Dendritic cell treated with granulocyte-macrophage colony-stimulating factor and Interleukin-4, amounts not matched to agents 40 ng/mL and 50 ng/mL, for 4 days (primary cell): ENCODE data around the gene PCSK7.
"Not testable (repeated sequence)": the region's sequence is repeated elsewhere in the genome, so short reads cannot be mapped to it uniquely, and the experiment has no call there.

Experiments used
- H3K27ac Mint-ChIP-seq: one replicate; pipeline ENCODE4 v1.8.0; 2022; ENCODE audit warnings: mild to moderate bottlenecking, mixed read lengths
- H3K27me3 Mint-ChIP-seq: one replicate; pipeline ENCODE4 v1.8.0; 2022; ENCODE audit warnings: mild to moderate bottlenecking, mixed read lengths
- H3K36me3 Mint-ChIP-seq: one replicate; pipeline ENCODE4 v1.8.0; 2022; ENCODE audit warnings: low read depth, mixed read lengths
- H3K4me1 Mint-ChIP-seq: one replicate; pipeline ENCODE4 v1.8.0; 2022; ENCODE audit warnings: low read depth, mixed read lengths
- H3K4me3 Mint-ChIP-seq: one replicate; pipeline ENCODE4 v1.8.0; 2022; ENCODE audit warnings: mild to moderate bottlenecking, moderate library complexity, mixed read lengths
- H3K9me3 Mint-ChIP-seq: one replicate; pipeline ENCODE4 v1.8.0; 2022; ENCODE audit warnings: mixed read lengths
- intact Hi-C: fragments of 100-400 bp; cut with micrococcal nuclease; formaldehyde crosslinking; loops from one replicate; pipeline ENCODE4 v1.15.0; 2022

Gene PCSK7

DNA sequence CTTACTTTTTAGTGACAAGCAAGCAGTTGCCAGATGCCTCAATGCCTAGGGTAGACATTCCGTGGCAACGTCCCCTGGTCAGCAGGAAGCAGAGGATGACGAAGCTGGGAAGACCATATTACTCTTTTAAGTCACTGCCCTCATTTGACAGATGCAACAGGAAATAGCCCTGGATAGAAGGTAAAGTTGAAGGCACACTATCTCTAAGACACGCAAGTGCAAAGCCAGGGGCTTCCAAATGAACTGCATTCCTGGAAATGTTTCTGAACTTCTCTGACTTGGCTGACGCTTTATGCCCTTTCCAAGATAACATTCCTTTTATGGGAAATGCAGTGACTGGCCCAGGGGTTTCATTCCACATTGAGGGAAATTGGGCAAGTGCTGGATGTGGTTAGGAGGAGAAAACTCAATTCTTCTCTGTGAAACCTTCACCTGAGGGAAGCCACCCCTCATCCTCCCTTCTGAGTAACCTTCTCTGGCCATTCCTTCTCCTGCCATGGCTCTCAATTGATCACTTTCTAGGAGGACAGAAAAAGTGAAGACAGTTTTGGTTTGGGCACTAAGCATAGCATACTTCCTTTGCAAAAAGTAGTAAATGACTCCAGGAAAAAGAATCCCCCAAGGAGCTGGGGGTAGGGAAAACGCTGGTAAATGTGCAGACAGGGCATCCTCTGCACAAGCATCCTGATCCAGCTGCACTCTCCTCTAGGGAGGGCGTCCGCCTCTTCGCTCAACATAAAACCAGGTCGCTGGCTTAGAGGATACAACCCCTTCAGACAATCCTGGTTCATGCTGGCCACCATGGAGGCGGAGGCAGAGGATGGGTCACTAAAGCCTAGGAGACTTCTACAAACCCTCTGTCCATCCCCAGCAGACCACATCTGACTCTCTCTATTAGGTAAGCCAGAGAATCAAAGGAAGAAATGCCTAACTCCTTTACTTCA, 14.5 kb downstream of the PCSK7 start:
- Mint-ChIP-seq H3K36me3 (peaks cover 100% of the 10 kb centered on the region), H3K27me3 (no peaks in the 10 kb centered on the region), H3K27ac (no peak overlapping the region), H3K4me3 (no peak overlapping the region), H3K4me1 (peaks cover 25% of the 10 kb centered on the region), H3K9me3 (no peaks in the 10 kb centered on the region)
- intact Hi-C loops, result no loop called here

DNA sequence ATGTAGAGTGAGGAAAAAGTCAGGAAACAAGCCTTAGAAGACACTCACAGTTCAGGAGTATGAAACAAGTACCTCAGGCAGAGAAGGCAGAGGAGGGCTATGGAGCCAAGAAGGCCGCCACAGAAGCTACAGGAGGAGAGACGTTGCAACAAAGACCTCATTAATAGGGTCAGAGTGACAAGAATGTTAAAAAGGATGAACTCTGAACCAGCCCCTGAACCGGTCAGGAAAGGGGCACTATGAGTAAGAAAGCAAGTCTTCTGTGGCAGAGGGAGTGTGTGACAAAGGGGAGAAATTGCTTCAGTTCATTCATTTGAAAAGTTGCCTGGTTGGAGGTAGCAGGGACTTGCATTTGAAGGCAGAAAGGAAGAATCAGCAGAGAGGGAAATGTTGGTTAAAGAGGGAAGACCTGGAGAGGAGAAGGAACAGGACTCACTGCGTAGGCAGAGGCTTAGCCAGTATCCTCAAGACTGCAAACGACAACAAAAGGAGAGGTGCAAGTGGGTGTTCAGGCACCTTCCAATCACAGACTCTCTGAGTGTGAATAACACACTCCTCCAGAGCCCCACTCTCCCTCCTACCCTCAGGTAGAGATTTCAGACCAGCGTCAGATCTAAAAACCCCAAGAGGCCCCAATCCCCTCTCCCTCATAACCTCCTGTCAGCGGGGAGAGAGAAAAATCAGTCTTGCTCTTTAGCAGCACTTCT, 17.3 kb downstream of the PCSK7 start:
- intact Hi-C loops, result no loop called here
- Mint-ChIP-seq H3K27ac (peak overlapping the region; percentile 2), H3K4me1 (peaks cover 3% of the 10 kb centered on the region), H3K4me3 (no peak overlapping the region), H3K9me3 (no peaks in the 10 kb centered on the region), H3K27me3 (no peaks in the 10 kb centered on the region), H3K36me3 (peaks cover 100% of the 10 kb centered on the region)

DNA sequence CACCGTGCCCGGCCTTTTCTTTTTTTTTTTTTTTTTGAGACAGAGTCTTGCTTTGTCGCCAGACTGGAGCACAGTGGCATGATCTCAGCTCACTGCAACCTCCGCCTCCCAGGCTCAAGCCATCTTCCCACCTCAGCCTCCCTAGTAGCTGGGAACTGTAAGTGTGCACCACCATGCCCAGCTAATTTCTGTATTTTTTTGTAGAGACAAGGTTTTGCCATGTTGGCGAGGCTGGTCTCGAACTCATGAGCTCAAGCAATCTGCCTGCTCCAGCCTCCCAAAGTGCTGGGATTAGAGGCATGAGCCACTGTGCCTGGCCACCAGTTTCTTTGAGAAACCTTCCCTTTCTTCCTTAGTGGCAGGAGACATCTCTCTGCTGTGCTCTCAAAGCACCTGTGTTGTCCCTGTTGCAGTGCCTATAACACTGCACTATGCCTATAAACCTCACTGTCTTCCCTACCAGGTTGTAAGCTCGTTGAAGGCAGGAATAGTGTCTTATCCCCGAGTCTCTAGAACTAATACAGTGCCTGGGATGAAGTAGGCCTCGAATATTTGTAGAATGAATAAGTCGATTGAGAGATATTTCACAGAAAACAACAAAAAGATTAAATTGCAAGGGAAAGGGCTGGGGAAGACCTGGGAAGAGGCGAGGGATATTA, 19.0 kb downstream of the PCSK7 start:
- Mint-ChIP-seq H3K4me3 (no peak overlapping the region), H3K36me3 (peaks cover 94% of the 10 kb centered on the region), H3K4me1 (no peaks in the 10 kb centered on the region), H3K27ac (no peak overlapping the region), H3K9me3 (no peaks in the 10 kb centered on the region), H3K27me3 (no peaks in the 10 kb centered on the region)
- intact Hi-C loops, result no loop called here

DNA sequence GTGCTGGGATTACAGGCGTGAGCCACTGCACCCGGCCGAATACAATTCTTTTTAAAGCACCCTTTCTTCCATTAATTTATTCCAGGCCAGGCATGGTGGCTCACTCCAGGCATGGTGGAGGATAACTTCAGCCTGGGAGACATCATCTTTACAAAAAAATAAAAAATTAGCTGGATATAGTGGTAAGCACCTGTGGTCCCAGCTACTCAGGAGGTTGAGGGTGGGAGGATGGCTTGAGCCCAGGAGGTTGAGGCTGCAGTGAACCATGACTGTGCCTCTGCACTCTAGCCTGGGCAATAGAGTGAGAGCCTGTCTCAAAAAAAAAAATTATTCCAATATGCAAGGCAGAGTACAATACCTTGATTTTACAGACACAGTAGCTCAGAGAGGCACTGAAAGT, 21.3 kb downstream of the PCSK7 start:
- Mint-ChIP-seq H3K4me3 (no peak overlapping the region), H3K36me3 (peaks cover 80% of the 10 kb centered on the region), H3K27ac (no peak overlapping the region), H3K27me3 (no peaks in the 10 kb centered on the region), H3K9me3 (no peaks in the 10 kb centered on the region), H3K4me1 (no peaks in the 10 kb centered on the region)
- intact Hi-C loops, result no loop called here

DNA sequence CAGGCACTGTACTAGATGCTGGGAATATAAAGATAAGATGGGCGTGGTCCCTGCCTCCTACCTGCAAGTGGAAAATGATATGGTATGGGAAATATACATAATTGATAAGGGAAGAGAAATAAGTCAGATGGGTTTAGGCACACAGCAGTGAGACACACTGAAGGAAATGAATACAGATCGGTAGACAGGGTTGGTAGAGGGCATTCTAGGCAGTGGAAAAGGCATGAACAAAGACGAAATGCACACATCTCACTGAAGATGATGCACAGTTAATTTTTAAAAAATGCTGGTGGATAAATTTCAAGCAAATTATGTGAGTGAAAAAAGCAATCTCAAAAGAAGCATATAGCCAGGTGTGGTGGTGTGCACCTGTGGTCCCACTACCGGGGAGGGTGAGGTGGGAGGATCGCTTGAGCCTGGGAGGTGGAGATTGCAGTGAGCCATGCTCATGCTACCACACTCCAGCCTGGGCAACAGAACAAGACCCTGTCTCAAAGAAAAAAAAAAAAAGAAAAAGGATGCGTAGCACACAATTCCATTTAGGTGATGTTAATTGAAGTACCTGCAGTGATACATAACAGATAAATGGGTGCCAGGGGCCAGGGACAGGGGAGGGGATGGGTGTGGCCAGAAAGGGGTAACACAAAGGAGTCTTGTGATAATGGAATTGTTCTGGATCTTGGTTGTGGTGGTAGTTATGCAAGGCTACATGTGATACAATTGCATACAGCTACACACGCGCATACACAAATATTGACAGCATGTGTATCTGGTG, 22.3 kb downstream of the PCSK7 start:
- peaks cover 80% of the 10 kb centered on the region for H3K36me3 Mint-ChIP-seq
- intact Hi-C loops, result loop anchor here (5.0 kb wide), 1 partner anchor 77 kb away; no protein-coding TSS in a partner anchor
- H3K4me3 Mint-ChIP-seq, H3K27ac Mint-ChIP-seq, H3K4me1 Mint-ChIP-seq, H3K27me3 Mint-ChIP-seq, H3K9me3 Mint-ChIP-seq: not testable (repeated sequence)

DNA sequence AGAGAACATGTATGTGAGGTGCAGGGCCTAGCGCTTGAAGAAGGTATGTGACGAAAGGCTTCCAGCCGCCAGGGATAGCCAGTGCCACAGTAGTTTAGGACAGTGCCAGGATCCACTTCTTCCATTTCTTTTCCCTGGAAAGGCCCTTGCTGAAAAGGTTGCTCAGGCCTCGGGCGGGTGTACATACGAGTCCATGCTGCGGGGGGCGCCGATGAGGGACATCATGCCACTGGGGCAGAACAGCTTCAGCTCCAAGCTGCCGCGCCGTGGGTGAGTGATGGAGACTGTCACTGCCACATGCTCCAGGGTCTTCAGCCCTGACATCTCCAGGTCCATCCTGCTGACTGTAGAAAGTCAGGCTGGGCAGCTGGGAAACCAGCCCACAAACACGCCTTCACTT, 23.2 kb downstream of the PCSK7 start:
- H3K27ac Mint-ChIP-seq, H3K4me1 Mint-ChIP-seq, H3K9me3 Mint-ChIP-seq, H3K4me3 Mint-ChIP-seq, H3K27me3 Mint-ChIP-seq: not testable (repeated sequence)
- intact Hi-C loops, result loop anchor here (5.0 kb wide), 1 partner anchor 76 kb away; no protein-coding TSS in a partner anchor
- peaks cover 80% of the 10 kb centered on the region for H3K36me3 Mint-ChIP-seq

DNA sequence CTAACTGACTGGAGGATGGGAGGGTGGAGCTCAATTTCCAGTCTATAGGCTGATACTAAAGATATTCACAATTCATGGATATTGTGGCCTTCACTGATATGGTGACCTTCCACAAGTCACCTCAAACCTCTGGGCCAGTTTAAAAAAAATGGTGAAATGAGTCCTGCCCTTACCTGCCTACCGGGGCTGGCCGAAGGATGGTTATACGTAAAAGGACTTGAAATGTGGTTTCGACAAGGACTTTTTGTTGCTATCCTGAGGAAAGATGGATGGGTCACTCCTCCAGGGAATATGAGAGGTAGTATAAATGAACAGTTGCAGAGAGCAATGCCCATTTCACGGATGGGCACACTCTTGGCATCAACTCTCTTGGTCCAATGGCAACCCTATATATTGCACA, 24.4 kb downstream of the PCSK7 start:
- intact Hi-C loops, result loop anchor here (5.0 kb wide), 1 partner anchor 75 kb away; no protein-coding TSS in a partner anchor
- H3K27me3 Mint-ChIP-seq, H3K9me3 Mint-ChIP-seq, H3K4me1 Mint-ChIP-seq, H3K27ac Mint-ChIP-seq, H3K4me3 Mint-ChIP-seq: not testable (repeated sequence)
- peaks cover 80% of the 10 kb centered on the region for H3K36me3 Mint-ChIP-seq

DNA sequence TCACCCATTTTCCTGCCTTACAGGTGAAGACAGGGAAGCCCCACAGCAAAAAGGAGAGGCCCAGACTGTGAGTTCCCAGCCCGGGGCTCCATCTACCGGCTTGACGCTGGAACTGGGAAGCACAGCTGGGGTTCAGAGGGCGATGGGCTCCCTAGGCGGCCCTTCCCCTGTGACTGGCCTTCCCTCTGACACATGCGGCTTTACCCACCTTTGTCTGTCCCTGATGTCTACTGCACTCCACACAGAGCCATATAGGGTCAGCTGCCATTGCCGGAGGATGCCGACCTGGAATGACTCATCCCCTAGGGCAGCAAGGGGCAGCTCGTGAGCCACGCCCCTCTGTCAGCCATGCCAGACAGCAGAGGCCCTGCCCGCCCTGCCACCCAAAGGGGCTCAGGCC, 25.0 kb downstream of the PCSK7 start:
- H3K27ac Mint-ChIP-seq, H3K4me3 Mint-ChIP-seq, H3K27me3 Mint-ChIP-seq, H3K4me1 Mint-ChIP-seq, H3K9me3 Mint-ChIP-seq: not testable (repeated sequence)
- intact Hi-C loops, result loop anchor here (5.0 kb wide), 1 partner anchor 75 kb away; no protein-coding TSS in a partner anchor
- H3K36me3 Mint-ChIP-seq, result peaks cover 73% of the 10 kb centered on the region

DNA sequence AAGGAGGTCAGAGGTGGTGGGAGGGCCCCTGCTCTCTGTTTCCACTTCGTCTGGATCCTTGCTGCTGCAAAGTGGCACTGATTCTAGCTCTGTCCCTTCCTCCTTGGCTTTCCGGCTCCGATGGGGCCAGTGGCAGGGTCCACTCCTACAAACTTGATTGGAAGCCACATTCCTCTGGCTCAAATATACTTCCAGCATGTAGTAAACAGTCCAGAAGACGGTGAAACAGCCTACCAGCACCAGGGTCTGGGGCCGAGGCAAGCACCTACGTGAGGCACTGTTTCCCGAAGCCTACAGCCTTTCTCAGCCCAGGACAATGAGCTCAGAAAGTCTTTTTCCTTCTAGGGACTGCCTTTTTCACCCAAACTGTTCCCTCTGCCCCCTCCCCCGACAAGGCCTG, 25.8 kb downstream of the PCSK7 start:
- not testable (repeated sequence) for H3K27me3 Mint-ChIP-seq, H3K4me3 Mint-ChIP-seq, H3K27ac Mint-ChIP-seq, H3K4me1 Mint-ChIP-seq, H3K9me3 Mint-ChIP-seq
- intact Hi-C loops, result loop anchor here (5.0 kb wide), 1 partner anchor 74 kb away; no protein-coding TSS in a partner anchor
- peaks cover 66% of the 10 kb centered on the region for H3K36me3 Mint-ChIP-seq

DNA sequence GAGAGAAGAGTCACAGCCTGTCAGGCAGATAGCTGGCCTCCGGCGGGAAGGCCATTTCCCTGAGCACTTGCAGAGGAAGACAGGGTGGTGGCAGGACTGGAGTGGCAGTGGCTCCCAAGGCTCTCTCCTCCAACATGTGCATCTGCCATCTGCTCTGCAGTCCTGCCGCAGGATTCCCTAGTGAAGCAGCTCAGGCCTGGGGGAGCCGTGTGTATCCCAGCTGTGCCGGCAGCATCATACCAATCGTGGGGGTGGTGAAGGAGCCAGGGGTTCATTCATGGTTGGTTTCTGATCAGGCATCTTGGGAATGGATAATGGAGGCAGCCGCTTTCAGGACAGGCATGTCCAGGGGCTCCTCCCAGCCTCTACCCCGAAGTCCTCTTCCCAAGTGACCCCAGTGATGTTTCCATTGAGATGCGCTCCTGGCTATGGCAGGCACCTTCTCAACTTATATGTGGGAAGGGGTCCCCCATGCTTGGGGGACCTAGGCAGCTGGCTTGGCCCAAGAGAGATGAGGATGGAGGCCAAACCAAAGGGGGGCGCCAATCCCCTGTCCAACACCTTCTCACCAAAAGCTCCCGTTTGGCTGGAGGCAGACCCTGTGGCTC, 26.6 kb downstream of the PCSK7 start:
- Mint-ChIP-seq H3K4me3 (no peak overlapping the region), H3K9me3 (no peaks in the 10 kb centered on the region), H3K27me3 (no peaks in the 10 kb centered on the region), H3K27ac (no peak overlapping the region), H3K4me1 (peaks cover 10% of the 10 kb centered on the region), H3K36me3 (peaks cover 65% of the 10 kb centered on the region)
- intact Hi-C loops, result loop anchor here (5.0 kb wide), 1 partner anchor 73 kb away; no protein-coding TSS in a partner anchor

DNA sequence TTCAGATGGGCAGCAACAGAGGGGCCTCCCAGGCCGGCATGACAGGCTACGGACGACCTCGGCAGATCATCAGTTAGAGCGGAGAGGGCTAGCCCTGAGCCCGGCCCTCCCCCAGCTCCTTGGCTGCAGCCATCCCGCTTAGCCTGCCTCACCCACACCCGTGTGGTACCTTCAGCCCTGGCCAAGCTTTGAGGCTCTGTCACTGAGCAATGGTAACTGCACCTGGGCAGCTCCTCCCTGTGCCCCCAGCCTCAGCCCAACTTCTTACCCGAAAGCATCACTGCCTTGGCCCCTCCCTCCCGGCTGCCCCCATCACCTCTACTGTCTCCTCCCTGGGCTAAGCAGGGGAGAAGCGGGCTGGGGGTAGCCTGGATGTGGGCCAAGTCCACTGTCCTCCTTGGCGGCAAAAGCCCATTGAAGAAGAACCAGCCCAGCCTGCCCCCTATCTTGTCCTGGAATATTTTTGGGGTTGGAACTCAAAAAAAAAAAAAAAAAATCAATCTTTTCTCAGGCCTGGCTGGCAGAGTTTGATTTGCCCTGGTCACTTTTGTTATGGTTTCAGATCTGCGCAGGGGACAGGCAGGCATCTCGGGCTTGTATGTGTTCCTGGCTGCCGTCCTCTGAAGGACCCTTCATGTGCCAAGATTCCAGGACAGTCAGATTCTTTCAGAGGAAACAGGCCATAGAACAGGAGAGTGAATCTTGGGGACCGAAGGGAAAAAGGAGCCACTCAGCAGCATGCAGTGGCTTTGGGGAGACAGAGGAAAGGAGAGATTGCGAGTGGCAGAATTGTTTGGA, 27.4 kb downstream of the PCSK7 start:
- Mint-ChIP-seq H3K9me3 (no peaks in the 10 kb centered on the region), H3K27ac (no peak overlapping the region), H3K36me3 (peaks cover 61% of the 10 kb centered on the region), H3K4me1 (peaks cover 10% of the 10 kb centered on the region), H3K27me3 (no peaks in the 10 kb centered on the region), H3K4me3 (no peak overlapping the region)
- intact Hi-C loops, result loop anchor here (5.0 kb wide), 1 partner anchor 72 kb away; no protein-coding TSS in a partner anchor

DNA sequence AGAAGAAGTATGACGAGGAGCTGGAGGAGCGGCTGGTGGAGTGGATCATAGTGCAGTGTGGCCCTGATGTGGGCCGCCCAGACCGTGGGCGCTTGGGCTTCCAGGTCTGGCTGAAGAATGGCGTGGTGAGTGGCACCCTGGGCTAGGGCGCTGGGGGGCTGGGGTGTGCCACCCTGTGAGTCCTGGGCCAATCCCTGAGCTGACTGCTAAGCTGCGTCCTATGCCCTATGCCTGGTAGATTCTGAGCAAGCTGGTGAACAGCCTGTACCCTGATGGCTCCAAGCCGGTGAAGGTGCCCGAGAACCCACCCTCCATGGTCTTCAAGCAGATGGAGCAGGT, 28.8 kb downstream of the PCSK7 start:
- H3K4me1 Mint-ChIP-seq, result peaks cover 16% of the 10 kb centered on the region

More for the DNA sequence above, 28.8 kb downstream of the PCSK7 start:
- H3K36me3 Mint-ChIP-seq, result peaks cover 61% of the 10 kb centered on the region
- H3K9me3 Mint-ChIP-seq, result no peaks in the 10 kb centered on the region
- H3K4me3 Mint-ChIP-seq, result no peak overlapping the region
- intact Hi-C loops, result no loop called here
- H3K27me3 Mint-ChIP-seq, result no peaks in the 10 kb centered on the region
- peak overlapping the region; percentile 13 for H3K27ac Mint-ChIP-seq
